Sigmoid colon (tissue), 4 donors: ENCODE measurements around the gene UBL4B.

Experiments used
- EP300 ChIP-seq, 4 donors: sonication (generic); formaldehyde crosslinking; IDR thresholded peaks; one replicate each; pipeline ENCODE4 v1.6.1; 2017; ENCODE audit warnings: antibody characterized with exemption in 4 of 4
- POLR2A ChIP-seq, 2 donors: fragments of 450-650 bp; IDR thresholded peaks; one replicate each; pipeline ENCODE4 v1.6.1; 2016; ENCODE audit warnings: antibody characterized with exemption in 2 of 2, mild to moderate bottlenecking in 2 of 2, moderate library complexity in 2 of 2
- TF ChIP-seq, protein P1 (sequence below), 4 experiments: fragments of 450-650 bp in 3 of 4; fragments of 200-600 bp in 1 of 4; IDR thresholded peaks; one replicate each; pipeline ENCODE4 v1.5.1; 2016 to 2019; ENCODE audit warnings: antibody characterized with exemption in 4 of 4, mild to moderate bottlenecking in 3 of 4, moderate library complexity in 2 of 4

DNA sequence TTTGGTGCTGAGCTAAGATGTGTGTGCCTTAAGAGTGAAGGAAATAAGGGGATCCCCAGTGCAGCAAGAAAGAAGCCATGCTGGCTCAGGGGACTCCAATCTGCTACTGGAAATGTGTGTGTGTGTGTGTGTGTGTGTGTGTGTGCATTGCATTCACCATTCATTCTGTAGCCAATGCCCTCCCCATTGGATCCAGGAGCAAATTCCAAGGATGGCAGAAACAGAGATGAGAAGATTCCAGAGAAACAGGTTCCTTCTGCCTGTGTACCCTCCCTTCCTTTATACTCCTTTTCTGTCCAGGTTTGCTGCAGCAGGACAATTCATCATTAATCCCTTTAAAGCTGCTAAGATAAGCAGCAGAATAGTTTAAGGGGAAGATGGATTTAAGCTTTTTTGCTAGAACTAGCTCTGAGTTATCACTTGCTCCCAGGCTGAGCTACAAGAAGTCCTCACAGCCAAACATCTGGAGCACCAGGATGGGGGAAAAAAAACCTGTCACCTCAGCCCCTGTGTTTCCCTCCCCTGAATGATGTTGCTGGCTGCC lies 41.2 kb downstream of the UBL4B start:
- TF ChIP-seq EP300 (IDR thresholded peaks at IDR 0.05) (no peak), POLR2A (IDR thresholded peaks at IDR 0.05) (no peak)
- TF ChIP-seq, protein P1, sequence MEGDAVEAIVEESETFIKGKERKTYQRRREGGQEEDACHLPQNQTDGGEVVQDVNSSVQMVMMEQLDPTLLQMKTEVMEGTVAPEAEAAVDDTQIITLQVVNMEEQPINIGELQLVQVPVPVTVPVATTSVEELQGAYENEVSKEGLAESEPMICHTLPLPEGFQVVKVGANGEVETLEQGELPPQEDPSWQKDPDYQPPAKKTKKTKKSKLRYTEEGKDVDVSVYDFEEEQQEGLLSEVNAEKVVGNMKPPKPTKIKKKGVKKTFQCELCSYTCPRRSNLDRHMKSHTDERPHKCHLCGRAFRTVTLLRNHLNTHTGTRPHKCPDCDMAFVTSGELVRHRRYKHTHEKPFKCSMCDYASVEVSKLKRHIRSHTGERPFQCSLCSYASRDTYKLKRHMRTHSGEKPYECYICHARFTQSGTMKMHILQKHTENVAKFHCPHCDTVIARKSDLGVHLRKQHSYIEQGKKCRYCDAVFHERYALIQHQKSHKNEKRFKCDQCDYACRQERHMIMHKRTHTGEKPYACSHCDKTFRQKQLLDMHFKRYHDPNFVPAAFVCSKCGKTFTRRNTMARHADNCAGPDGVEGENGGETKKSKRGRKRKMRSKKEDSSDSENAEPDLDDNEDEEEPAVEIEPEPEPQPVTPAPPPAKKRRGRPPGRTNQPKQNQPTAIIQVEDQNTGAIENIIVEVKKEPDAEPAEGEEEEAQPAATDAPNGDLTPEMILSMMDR (IDR thresholded peaks at IDR 0.05): no peak
